Tibial nerve (tissue), 4 donors: ENCODE measurements around the gene PCDHGB3. TPM values are rescaled to one million over a fixed set of nuclear protein-coding genes. Genes with fewer than 3 reads are reported as not detected.
"Not testable (repeated sequence)": the region's sequence is repeated elsewhere in the genome, so short reads cannot be mapped to it uniquely, and the experiment has no call there.

Experiments used
- DNase-seq, 2 donors: peaks; one replicate each; pipeline ENCODE4 v3.0.0-alpha.2; 2019; ENCODE audit warnings: low spot score in 2 of 2
- H3K27ac ChIP-seq, 4 donors: fragments of 200-600 bp; sonication (generic) in 3 of 4; one replicate each; pipeline ENCODE4 v1.5.1; 2017 to 2019; ENCODE audit warnings: mild to moderate bottlenecking in 1 of 4
- H3K27me3 ChIP-seq, 2 donors: fragments of 200-600 bp; sonication (generic) in 1 of 2; one replicate each; pipeline versions ENCODE4 v1.5.1 to v1.6.0; 2017 to 2019
- H3K36me3 ChIP-seq, 3 donors: fragments of 200-600 bp; sonication (generic); one replicate each; pipeline ENCODE4 v1.5.1; 2018 to 2019
- H3K4me1 ChIP-seq, 4 donors: fragments of 200-600 bp; sonication (generic) in 3 of 4; one replicate each; pipeline ENCODE4 v1.5.1; 2017 to 2019
- H3K4me3 ChIP-seq, 4 donors: fragments of 200-600 bp; sonication (generic) in 3 of 4; one replicate each; pipeline ENCODE4 v1.5.1; 2017 to 2019; ENCODE audit warnings: mild to moderate bottlenecking in 1 of 4, moderate library complexity in 1 of 4
- H3K9me3 ChIP-seq, 4 donors: fragments of 200-600 bp; sonication (generic) in 3 of 4; one replicate each; pipeline ENCODE4 v1.5.1; 2017 to 2019
- CTCF ChIP-seq, 5 experiments: fragments of 200-600 bp in 3 of 5; fragments of 450-650 bp in 2 of 5; sonication (generic) in 3 of 5; IDR thresholded peaks; one replicate each; pipeline ENCODE4 v1.5.1; 2016 to 2019; ENCODE audit warnings: antibody characterized with exemption in 5 of 5, mild to moderate bottlenecking in 3 of 5, moderate library complexity in 2 of 5
- EP300 ChIP-seq, 2 donors: sonication (generic); formaldehyde crosslinking; IDR thresholded peaks; one replicate each; pipeline ENCODE4 v1.6.1; 2017; ENCODE audit warnings: antibody characterized with exemption in 2 of 2, mild to moderate bottlenecking in 1 of 2
- POLR2A ChIP-seq, 2 donors: fragments of 450-650 bp; IDR thresholded peaks; one replicate each; pipeline ENCODE4 v1.6.1; 2017; ENCODE audit warnings: antibody characterized with exemption in 2 of 2, mild to moderate bottlenecking in 2 of 2, moderate library complexity in 2 of 2
- WGBS, 2 donors: methylation state at CpG; one replicate each; pipeline ENCODE4 v1.1.5; 2018; 5-methylcytosine and 5-hydroxymethylcytosine counted together
- total RNA-seq, 4 donors: library from RNA; depleted of rRNA; stranded (reverse); fragments of >200 nt; gene quantifications; one replicate each; pipeline ENCODE4 v1.1.0, GENCODE V29; 2016

PCDHGB3 gene
- 10 to 100 TPM in 2 of 4 donors, 1 to 10 TPM in 2; 7.8 to 12.4 (median 10.1) TPM for total RNA-seq

GRCh38 chr5:141369994-141370848, at the start of gene PCDHGB3:
Gene PCDHGB3 (plus strand): TSS chr5:141370242. CDS start chr5:141370395, 153 bp downstream.
- DNase-seq, result no peak
- Histone ChIP-seq H3K27ac (no peak within 1 kb of the TSS), H3K9me3 (peaks cover 0 to 100% (median 45%) of the 10 kb centered on the region in 4 donors), H3K4me3 (peak within 1 kb of the TSS in 2 of 4 donors; percentile 8 to 34), H3K36me3 (peaks cover 0 to 23% (median 0%) of the 10 kb centered on the region in 3 donors), H3K27me3 (no peaks in the 10 kb centered on the region), H3K4me1 (no peaks in the 10 kb centered on the region)
- whole genome bisulfite sequencing, 2 donors, result 17 to 26% methylated on average over 32 of the region's 32 CpGs
- no peak for TF ChIP-seq POLR2A (IDR thresholded peaks at IDR 0.05)
- no peak for TF ChIP-seq EP300 (IDR thresholded peaks at IDR 0.05)
- peak in 2 of 5 experiments; percentile 13 to 15 for TF ChIP-seq CTCF (IDR thresholded peaks at IDR 0.05)

GRCh38 chr5:141322261-141322660, 47.8 kb upstream of the PCDHGB3 start:
- no peak for DNase-seq
- Histone ChIP-seq H3K36me3 (peaks cover 0 to 42% (median 13%) of the 10 kb centered on the region in 3 donors), H3K4me3 (no peak overlapping the region), H3K27me3 (no peaks in the 10 kb centered on the region), H3K4me1 (peaks cover 0 to 11% (median 7%) of the 10 kb centered on the region in 4 donors), H3K27ac (no peak overlapping the region), H3K9me3 (peaks cover 8 to 85% (median 34%) of the 10 kb centered on the region in 4 donors)
- TF ChIP-seq EP300 (IDR thresholded peaks at IDR 0.05) (no peak), CTCF (IDR thresholded peaks at IDR 0.05) (no peak), POLR2A (IDR thresholded peaks at IDR 0.05) (no peak)
- 87 to 93% methylated on average over 3 of the region's 3 CpGs for WGBS, 2 donors

GRCh38 chr5:141326088-141326854, 43.8 kb upstream of the PCDHGB3 start:
- peak in 1 of 2 donors; percentile 23 for DNase-seq
- TF ChIP-seq CTCF (IDR thresholded peaks at IDR 0.05) (peak; percentile 11 to 57 (median 15)), POLR2A (IDR thresholded peaks at IDR 0.05) (peak; percentile 12 to 40), EP300 (IDR thresholded peaks at IDR 0.05) (peak in 1 of 2 donors; percentile 52)
- Histone ChIP-seq H3K4me3 (peak overlapping the region in 3 of 4 donors; percentile 3 to 47 (median 16)), H3K9me3 (peaks cover 0 to 93% (median 22%) of the 10 kb centered on the region in 4 donors), H3K4me1 (peaks cover 0 to 2% (median under 1%) of the 10 kb centered on the region in 4 donors), H3K27me3 (no peaks in the 10 kb centered on the region), H3K36me3 (peaks cover 0 to 30% (median 0%) of the 10 kb centered on the region in 3 donors), H3K27ac (peak overlapping the region in 3 of 4 donors; percentile 41 to 69 (median 52))
- WGBS, 2 donors, result 14 to 19% methylated on average over 27 of the region's 27 CpGs

- Histone ChIP-seq H3K27me3 (no peaks in the 10 kb centered on the region), H3K36me3 (peaks cover 0 to 32% (median 0%) of the 10 kb centered on the region in 3 donors), H3K4me1 (no peaks in the 10 kb centered on the region), H3K27ac (no peak overlapping the region), H3K4me3 (no peak overlapping the region), H3K9me3 (peaks cover 0 to 93% (median 22%) of the 10 kb centered on the region in 4 donors)
- 92 to 93% methylated on average over 8 of the region's 8 CpGs for WGBS, 2 donors
- DNase-seq, result no peak
- TF ChIP-seq POLR2A (IDR thresholded peaks at IDR 0.05) (no peak), EP300 (IDR thresholded peaks at IDR 0.05) (no peak)
Observed at GRCh38 chr5:141328231-141328630, 41.8 kb upstream of the PCDHGB3 start.

- Histone ChIP-seq H3K27ac (no peak within 1 kb of the TSS), H3K36me3 (peaks cover 0 to 23% (median 0%) of the 10 kb centered on the region in 3 donors), H3K27me3 (no peaks in the 10 kb centered on the region), H3K4me3 (no peak within 1 kb of the TSS), H3K9me3 (peaks cover 0 to 96% (median 25%) of the 10 kb centered on the region in 4 donors), H3K4me1 (no peaks in the 10 kb centered on the region)
- no peak for DNase-seq
- TF ChIP-seq CTCF (IDR thresholded peaks at IDR 0.05) (no peak), POLR2A (IDR thresholded peaks at IDR 0.05) (no peak), EP300 (IDR thresholded peaks at IDR 0.05) (no peak)
- 23 to 27% methylated on average over 21 of the region's 21 CpGs for WGBS, 2 donors
Observed at GRCh38 chr5:141330299-141331080, 39.6 kb upstream of the PCDHGB3 start, which contains the start of gene PCDHGA1. Gene PCDHGA1 (plus strand): TSS chr5:141330514.

GRCh38 chr5:141332571-141332970, 37.5 kb upstream of the PCDHGB3 start:
- DNase-seq, H3K27me3 ChIP-seq, H3K4me1 ChIP-seq, H3K4me3 ChIP-seq, H3K27ac ChIP-seq: not testable (repeated sequence)
- peaks cover 0 to 17% (median 0%) of the 10 kb centered on the region in 3 donors for H3K36me3 ChIP-seq
- H3K9me3 ChIP-seq, result peaks cover 0 to 98% (median 26%) of the 10 kb centered on the region in 4 donors
- 39 to 40% methylated on average over 24 to 32 of the region's 39 CpGs for WGBS, 2 donors
